GM19023 (cell line): ENCODE measurements around the gene LAPTM5.

Experiments used
- ATAC-seq: cut with Tn5 transposase; IDR thresholded peaks from one replicate; pipeline ENCODE4 v1.9.1; 2021; ENCODE audit warnings: mild to moderate bottlenecking, moderate library complexity; ENCODE audit not compliant: unreplicated experiment

Gene LAPTM5

GRCh38 chr1:30787856-30788495 is 30.4 kb upstream of the LAPTM5 start:
- ATAC-seq = no peak

GRCh38 chr1:30787266-30787665 is 29.7 kb upstream of the LAPTM5 start:
- no peak for ATAC-seq

- no peak for ATAC-seq
Measured at GRCh38 chr1:30786264-30786991, 28.9 kb upstream of the LAPTM5 start.

- ATAC-seq = no peak
Measured at GRCh38 chr1:30785714-30786113, 28.1 kb upstream of the LAPTM5 start.

GRCh38 chr1:30785181-30785580 is 27.6 kb upstream of the LAPTM5 start:
- no peak for ATAC-seq

GRCh38 chr1:30783256-30783915 is 25.8 kb upstream of the LAPTM5 start:
- no peak for ATAC-seq

- ATAC-seq = no peak
Measured at GRCh38 chr1:30782361-30783255, 25.0 kb upstream of the LAPTM5 start.

GRCh38 chr1:30781906-30782305 is 24.3 kb upstream of the LAPTM5 start:
- ATAC-seq = no peak

- ATAC-seq = no peak
Measured at GRCh38 chr1:30780409-30780808, 22.8 kb upstream of the LAPTM5 start.

- no peak for ATAC-seq
Measured at GRCh38 chr1:30779294-30780071, 21.9 kb upstream of the LAPTM5 start.

GRCh38 chr1:30778979-30779293 is 21.4 kb upstream of the LAPTM5 start:
- ATAC-seq = no peak

- ATAC-seq = no peak
Measured at GRCh38 chr1:30778154-30778978, 20.8 kb upstream of the LAPTM5 start.

GRCh38 chr1:30777904-30778153 is 20.3 kb upstream of the LAPTM5 start:
- ATAC-seq = no peak

- no peak for ATAC-seq
Measured at GRCh38 chr1:30777060-30777903, 19.7 kb upstream of the LAPTM5 start.

- ATAC-seq = no peak
Measured at GRCh38 chr1:30776097-30777059, 18.8 kb upstream of the LAPTM5 start.

- ATAC-seq = no peak
Measured at GRCh38 chr1:30775433-30775975, 17.9 kb upstream of the LAPTM5 start.

GRCh38 chr1:30774550-30775432 is 17.2 kb upstream of the LAPTM5 start:
- ATAC-seq = no peak
